Fibroblast of skin of abdomen (primary cell): ENCODE measurements around the gene VASH2.

ENCODE experiments used
- DNase-seq: peaks from one replicate; pipeline ENCODE4 v3.0.0-alpha.2; 2013

Gene VASH2

DNA sequence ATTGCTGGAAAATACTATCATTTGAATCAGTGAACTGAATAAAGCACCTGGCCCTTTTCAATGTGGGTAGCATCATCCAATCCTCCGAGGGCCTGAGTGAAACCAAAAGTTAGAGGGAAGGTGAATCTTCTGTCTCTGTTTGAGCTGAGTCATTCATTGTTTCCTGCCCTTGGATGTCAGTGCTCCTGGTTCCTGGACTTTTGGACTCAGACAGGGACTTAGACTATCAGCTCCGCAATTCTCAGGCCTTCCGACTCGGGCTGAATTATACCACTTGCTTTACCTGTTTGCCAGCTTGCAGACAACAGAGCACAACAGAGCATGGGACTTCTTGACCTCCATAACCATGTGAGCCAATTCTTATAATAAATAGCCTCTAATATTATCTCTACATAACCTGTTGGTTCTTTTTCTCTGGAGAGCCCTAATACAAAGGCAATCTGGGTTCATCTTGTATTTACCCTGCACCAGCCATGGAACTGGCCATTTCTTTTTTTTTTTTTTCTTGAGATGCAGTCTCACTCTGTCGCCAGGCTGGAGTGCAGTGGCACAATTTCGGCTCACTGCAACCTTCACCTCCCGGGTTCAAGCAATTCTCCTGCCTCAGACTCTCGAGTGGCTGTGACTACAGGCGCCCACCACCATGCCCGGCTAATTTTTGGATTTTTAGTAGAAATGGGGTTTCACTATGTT, 19.2 kb upstream of the VASH2 start:
- DNase-seq, result no peak

- DNase-seq, result no peak
These were observed 16.4 kb upstream of the VASH2 start for GRCh38 chr1:212933815-212934471.

DNA sequence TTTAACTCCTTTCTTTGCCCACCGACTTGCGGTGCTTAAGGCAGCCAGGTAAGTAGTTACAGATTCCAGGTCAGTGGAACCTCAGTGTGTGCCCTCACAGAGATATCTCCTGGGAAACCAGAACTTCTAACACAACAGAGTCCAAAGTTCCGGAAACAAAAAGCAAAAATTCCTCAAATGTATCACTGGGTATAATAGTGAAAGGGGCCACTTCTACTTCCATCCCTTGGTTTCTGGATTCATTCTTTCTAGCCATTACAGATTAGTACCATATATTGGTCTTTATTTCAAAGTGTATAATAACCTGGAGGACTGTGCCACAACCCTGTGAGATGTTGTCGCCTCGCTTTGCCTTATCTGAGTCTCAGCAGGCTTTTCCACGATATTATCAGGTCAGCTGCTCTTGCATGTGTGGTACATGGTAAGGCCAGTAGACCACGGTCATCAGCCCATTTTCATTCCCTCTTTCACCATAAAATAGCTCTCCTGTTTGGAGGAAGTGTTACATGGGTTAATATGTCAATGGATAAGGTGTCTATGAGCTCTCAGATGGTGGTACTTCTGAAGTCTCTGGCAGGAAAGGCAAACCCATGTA, 14.9 kb upstream of the VASH2 start:
- no peak for DNase-seq

- DNase-seq, result no peak
These were observed 13.3 kb upstream of the VASH2 start for GRCh38 chr1:212937034-212937433.

DNA sequence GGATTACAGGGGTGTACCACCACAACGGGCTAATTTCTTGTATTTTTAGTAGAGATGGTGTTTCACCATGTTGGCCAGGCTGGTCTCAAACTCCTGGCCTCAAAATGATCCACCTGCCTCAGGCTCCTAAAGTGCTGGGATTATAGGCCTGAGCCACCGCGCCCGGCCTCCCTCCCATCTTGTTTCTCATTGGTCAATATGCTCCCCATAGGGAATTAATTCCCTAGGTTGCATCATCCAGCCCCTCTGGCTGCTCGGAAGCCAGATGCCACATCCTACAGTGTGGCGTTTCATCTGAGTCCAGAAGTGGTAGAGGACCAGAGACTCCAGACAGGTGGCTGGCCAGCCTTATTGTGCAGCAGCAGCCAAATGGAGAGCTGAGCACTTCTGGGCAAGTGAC, 11.5 kb upstream of the VASH2 start:
- no peak for DNase-seq

- no peak for DNase-seq
These were observed 8.9 kb upstream of the VASH2 start for GRCh38 chr1:212941452-212941851.

DNA sequence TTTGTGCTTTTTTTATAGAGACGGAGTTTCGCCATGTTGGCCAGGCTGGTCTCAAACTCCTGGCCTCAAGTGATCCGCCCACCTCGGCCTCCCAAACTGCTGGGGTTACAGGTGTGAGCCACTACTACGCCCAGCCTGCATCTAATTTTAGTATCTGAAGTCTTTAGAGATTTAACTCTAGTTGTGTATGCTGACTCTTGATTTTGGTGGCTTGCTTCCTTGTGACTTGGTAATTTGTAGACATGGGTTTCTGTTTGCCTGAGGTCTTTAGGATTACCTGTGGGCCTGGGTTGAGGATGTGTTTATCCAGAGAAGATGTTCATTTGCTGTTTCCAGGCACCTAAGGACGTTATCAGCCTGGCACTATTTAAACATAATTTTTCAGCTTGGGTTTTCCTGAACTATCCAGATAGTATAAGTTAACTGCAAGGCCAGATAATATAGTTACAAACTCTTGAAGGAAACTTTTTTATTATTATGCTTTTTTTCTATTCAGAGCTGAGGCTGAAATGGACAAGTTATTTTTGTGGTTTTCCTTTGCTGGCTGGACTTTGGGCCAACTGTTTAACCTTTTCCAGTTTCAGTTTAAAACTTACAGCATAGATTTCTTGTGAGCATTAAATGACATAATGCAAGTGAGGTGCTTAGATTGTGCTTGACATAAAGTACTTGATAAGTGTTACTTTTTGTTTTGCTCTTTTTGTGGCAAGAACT, 7.5 kb upstream of the VASH2 start:
- DNase-seq, result no peak

GRCh38 chr1:212943393-212943710, 7.0 kb upstream of the VASH2 start:
- no peak for DNase-seq

GRCh38 chr1:212944229-212944901, 6.0 kb upstream of the VASH2 start:
- DNase-seq, result no peak

DNA sequence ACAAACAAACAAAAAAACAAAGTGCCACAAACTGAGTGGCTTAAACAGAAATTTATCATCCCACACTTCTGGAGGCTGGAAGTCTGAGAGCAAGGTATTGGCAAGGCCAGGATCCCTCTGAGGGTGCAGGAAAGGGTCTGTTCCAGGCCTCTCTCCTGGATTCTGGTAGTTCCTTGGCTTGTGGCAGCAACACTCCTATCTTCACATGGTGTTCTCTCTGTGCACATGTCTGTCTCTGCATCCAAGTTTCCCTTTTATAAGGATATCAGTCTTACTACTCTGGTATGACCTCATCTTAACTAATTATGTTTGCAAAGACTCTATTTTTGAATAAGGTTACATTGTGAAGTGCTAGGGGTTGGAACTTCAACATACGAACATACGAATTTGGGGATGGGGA, 5.3 kb upstream of the VASH2 start:
- no peak for DNase-seq

DNA sequence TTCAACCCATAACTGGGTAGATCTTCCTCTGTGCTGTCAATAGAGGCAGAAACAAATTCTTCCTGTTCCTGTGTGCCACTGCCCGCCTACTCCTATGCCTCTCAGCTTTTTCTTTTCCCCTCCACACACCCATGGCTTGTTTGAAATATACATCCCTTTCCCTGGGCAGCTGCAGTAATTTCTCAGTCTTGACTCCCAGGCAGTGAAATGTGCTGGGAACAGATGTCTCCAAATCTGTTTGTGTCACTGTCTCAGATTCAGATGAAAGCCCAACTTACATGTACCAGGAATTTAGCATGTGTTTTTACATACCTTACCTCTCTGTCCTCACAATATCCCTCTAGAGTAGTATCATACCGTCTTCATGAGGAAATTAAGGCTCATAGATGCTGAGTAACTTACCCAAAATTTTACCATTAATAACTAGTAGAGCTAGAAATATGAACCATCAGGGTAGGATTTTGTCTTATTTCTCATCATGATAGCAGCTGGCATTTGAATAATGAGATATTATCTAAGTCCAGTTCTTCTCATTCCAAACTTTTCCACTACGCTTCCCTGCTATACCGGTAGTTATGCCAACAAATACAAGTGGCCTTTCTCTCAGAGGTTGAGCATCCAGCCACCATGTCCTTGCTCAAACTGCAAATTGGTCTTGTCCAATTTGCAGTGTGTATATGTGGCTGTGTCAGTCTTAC, 4.7 kb upstream of the VASH2 start:
- DNase-seq, result no peak

DNA sequence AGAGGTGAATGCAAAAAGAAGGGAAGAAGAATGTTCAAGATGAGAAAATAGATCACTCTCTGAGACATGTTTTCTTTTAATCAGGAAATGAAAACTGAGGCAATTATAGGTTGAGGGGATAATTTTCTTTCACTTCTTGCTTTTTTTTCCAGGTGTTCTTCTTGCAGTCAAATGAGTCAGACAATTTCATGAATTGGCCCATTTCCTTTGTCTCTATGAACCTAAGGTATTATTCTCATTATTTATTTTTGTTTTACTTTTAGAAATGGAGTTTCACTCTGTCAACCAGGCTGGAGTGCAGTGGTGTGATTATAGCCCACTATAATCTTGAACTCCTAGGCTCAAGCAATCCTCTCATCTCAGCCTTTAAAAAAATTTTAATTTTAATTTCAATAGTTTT, 3.5 kb upstream of the VASH2 start:
- DNase-seq, result no peak

- DNase-seq, result no peak
These were observed 570 bp upstream of the VASH2 start for GRCh38 chr1:212949771-212950170.

DNA sequence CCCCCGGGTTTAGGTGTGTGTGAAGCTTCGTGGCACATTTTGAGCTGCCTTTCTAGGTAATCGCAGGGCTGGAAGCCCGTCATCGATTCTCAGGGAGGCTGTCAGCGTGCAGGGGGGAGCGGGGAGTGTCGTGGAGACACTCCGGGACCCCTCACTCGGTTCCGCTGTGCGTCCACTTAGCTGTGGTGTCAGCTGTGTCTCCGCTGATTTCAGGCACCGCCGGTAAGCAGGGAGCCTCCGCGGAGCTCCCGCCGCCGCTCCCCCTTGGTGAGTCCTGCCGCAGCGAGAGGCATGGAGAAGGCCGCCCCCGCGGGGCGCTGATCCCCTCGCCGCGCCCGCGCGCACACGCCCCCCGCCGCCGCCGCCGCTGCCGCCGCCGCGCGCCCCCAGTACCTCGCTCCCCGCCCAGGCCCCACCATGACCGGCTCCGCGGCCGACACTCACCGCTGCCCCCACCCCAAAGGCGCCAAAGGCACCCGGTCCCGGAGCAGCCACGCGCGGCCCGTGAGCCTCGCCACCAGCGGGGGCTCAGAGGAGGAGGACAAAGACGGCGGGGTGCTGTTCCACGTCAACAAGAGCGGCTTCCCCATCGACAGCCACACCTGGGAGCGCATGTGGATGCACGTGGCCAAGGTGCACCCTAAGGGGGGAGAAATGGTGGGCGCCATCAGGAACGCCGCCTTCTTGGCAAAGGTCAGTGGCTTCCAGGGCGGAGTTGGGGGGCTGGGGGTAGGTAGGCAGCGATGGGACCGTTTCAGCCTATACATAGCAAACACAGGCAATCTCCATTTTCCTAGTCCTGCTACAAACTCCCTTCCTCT, 995 bp downstream of the VASH2 start:
- DNase-seq, result no peak

- DNase-seq, result no peak
These were observed 1.8 kb downstream of the VASH2 start for GRCh38 chr1:212951947-212952640.

- no peak for DNase-seq
These were observed 2.3 kb downstream of the VASH2 start for GRCh38 chr1:212952641-212952976.

DNA sequence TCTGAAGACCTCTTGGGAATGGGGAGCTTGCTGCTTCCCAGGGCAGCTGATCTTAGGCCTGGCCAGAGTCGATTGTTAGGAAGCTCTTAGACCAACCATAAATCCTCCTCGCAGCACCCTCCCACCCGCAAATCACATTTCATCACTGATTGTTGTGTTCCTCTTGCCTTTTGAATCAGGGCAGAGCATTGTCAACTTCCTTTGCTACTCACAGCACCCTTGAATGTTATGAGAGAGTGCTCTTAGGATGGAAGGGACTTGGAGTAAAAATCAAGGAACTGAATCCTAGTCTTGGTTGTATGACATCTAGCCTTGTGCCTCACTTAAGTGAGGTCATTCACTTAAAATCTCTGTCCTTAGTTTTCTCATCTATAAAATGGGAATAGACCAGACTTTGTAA, 3.0 kb downstream of the VASH2 start:
- no peak for DNase-seq

DNA sequence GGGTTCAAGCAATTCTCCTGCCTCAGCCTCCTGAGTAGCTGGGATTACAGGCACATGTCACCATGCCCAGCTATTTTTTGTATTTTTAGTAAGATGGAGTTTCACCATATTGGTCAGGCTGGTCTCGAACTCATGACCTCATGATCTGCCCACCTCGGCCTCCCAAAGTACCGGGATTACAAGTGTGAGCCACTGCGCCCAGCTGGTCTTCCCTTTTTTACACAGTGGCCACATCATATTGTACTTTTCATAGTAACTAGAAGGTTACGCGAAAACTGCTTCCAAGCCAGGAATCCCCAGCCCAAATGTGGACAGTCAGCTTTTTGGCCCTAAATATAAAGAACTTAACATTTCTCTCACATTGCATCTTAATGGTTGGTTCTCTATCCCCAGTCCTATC, 4.2 kb downstream of the VASH2 start:
- DNase-seq, result no peak

- DNase-seq, result no peak
These were observed 4.8 kb downstream of the VASH2 start for GRCh38 chr1:212955098-212955497.

DNA sequence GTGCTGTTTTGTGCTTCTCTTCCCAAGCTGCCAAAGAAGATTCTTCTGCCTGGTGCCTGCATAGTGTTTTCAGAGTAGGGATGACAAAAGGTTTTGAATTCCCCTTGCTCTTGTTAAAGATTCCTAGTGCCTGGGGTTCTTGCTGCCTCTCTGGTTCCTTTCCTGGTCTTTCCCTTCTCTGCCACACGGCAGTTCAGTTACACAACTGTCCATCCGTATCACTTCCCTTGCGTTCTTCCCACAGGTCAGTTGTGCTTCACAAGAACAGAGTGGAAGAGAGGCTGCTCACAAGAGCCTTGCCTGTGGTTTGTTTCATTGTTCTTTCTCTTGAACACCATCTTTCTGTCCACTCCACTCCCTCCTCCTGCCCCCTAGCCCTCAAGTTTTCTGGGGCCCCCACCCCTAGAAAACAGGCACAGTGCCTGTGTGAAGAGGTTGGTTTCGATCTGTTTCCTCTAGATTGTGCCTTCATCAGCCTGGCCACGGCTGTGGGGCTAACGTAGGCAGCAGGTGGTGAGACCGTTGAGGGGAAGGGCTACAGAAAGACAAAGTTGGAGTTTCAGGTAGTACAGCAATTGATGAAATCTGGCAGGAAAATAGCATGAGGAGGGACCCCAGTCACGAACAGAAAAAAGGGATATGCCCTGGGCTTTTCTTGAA, 5.8 kb downstream of the VASH2 start:
- no peak for DNase-seq

- no peak for DNase-seq
These were observed 7.2 kb downstream of the VASH2 start for GRCh38 chr1:212957546-212957945.
